Chondrocyte (in vitro differentiated cells): ENCODE measurements around the gene EREG. TPM values are rescaled to one million over a fixed set of nuclear protein-coding genes. Genes with fewer than 3 reads are reported as not detected.
"Not testable (repeated sequence)": the region's sequence is repeated elsewhere in the genome, so short reads cannot be mapped to it uniquely, and the experiment has no call there.

Experiments used
- DNase-seq: peaks from one replicate; pipeline ENCODE4 v3.0.0; 2021; ENCODE audit warnings: mixed read lengths, low spot score
- H3K27ac Mint-ChIP-seq: one replicate; pipeline ENCODE4 v1.8.0; 2021; ENCODE audit warnings: mild to moderate bottlenecking, moderate library complexity, mixed read lengths; ENCODE audit not compliant: unreplicated experiment
- H3K27me3 Mint-ChIP-seq: 2 replicates; pipeline ENCODE4 v1.8.0; 2021; ENCODE audit warnings: low read depth, mixed read lengths
- H3K36me3 Mint-ChIP-seq: 2 replicates; pipeline ENCODE4 v1.8.0; 2021; ENCODE audit warnings: low read depth, mixed read lengths
- H3K4me1 Mint-ChIP-seq: 2 replicates; pipeline ENCODE4 v1.8.0; 2021; ENCODE audit warnings: low read depth, mild to moderate bottlenecking, mixed read lengths
- H3K4me3 Mint-ChIP-seq: one replicate; pipeline ENCODE4 v1.8.0; 2021; ENCODE audit warnings: mild to moderate bottlenecking, moderate library complexity, mixed read lengths; ENCODE audit not compliant: unreplicated experiment
- H3K9me3 Mint-ChIP-seq: 2 replicates; pipeline ENCODE4 v1.8.0; 2021; ENCODE audit warnings: low read depth, mixed read lengths
- total RNA-seq: library from RNA; stranded (reverse); gene quantifications from 3 replicates; pipeline ENCODE4 v1.2.1, GENCODE V29; 2021
- TF ChIP-seq, protein P1 (sequence below): fragments of 200-600 bp; sonication (generic); IDR thresholded peaks from 2 replicates; pipeline ENCODE4 v1.5.0; 2021; ENCODE audit warnings: antibody characterized with exemption, mild to moderate bottlenecking, moderate library complexity

Gene EREG
- total RNA-seq, 1 donor from 2014 or later: not detected

DNA sequence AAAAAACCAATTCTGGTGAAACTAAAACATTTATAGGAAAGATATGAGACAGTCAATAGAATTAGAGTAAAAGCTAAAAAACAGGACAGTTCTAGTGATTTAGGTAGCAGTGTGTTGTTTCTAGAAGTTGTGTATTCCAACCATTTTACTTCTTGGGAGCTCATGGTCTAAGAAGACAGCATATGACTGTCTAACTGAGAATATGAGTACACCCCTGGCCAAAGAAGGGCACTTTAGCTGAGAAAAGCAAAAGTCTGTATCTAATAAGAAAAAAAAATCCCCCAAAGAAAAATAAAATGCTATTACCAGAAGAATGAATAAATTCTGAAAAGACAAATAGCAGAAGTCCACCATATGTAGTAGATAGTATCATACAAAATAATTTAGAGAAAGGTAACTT, 26.4 kb downstream of the EREG start:
- H3K36me3 Mint-ChIP-seq: no peaks in the 10 kb centered on the region
- H3K4me1 Mint-ChIP-seq: no peaks in the 10 kb centered on the region
- H3K27me3 Mint-ChIP-seq: peaks cover 12% of the 10 kb centered on the region
- TF ChIP-seq, protein P1, sequence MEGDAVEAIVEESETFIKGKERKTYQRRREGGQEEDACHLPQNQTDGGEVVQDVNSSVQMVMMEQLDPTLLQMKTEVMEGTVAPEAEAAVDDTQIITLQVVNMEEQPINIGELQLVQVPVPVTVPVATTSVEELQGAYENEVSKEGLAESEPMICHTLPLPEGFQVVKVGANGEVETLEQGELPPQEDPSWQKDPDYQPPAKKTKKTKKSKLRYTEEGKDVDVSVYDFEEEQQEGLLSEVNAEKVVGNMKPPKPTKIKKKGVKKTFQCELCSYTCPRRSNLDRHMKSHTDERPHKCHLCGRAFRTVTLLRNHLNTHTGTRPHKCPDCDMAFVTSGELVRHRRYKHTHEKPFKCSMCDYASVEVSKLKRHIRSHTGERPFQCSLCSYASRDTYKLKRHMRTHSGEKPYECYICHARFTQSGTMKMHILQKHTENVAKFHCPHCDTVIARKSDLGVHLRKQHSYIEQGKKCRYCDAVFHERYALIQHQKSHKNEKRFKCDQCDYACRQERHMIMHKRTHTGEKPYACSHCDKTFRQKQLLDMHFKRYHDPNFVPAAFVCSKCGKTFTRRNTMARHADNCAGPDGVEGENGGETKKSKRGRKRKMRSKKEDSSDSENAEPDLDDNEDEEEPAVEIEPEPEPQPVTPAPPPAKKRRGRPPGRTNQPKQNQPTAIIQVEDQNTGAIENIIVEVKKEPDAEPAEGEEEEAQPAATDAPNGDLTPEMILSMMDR: no peak
- DNase-seq: no peak
- no peaks in the 10 kb centered on the region for H3K9me3 Mint-ChIP-seq
- H3K27ac Mint-ChIP-seq: no peak overlapping the region
- H3K4me3 Mint-ChIP-seq: no peak overlapping the region

DNA sequence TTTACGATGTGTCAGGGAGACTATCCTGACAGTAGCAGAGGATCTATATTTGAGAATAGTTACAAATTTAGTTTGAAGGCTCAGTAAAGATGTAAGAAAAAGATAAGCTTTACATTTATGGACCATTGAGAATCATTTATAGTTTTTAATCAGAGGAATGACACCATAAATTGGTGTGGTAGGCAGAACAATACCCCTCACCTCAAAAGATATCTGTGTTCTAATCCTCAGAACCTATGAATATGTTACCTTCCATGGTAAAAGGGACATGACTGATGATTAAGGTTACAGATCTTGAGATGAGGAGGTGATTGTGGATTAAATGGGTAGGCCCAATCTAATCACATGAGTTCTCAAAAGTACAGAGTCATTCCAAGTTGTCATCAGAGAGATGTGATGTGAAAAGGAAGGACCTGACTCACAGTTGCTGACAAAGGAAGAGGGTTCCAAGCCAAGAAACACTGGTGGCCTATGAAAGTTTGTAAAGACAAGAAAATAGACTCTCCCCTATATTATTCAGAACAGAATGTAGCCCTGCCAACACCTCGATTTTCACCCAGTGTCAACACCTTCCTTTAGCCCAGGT, 27.0 kb downstream of the EREG start:
- Mint-ChIP-seq H3K27me3 (peaks cover 12% of the 10 kb centered on the region), H3K36me3 (no peaks in the 10 kb centered on the region), H3K4me3 (no peak overlapping the region), H3K27ac (no peak overlapping the region), H3K9me3 (no peaks in the 10 kb centered on the region), H3K4me1 (no peaks in the 10 kb centered on the region)
- TF ChIP-seq, protein P1: no peak
- no peak for DNase-seq

DNA sequence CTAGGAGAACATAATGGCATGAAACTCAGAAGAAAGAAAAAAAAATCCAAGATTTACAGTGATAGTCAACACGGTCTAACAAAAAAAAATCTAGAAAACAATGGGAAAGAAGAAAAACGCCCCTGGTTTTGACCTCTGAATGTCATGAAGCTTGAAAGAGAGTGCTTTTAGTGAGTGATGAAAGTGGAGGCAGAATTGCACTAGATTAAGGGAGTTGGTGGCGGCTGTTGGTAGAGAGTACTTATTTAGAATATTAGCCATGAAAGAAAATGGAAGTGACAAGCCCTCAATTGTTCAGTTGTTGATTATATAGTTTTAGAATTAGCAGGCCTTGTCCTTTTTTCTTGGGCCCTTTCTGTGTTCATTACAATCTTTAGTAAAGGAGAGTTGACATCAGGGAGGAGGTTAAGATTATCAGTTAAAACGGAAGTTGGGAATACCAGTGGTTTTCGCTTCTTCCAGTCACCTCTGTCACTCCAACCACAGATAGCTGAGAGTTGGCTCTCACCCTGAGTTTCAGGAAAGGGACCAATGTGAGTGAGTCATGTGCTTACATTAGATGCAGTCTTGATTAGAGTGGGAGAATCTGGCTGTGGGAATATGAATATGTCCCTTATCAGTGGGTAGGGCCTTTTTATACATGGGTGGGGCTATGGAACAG, 29.7 kb downstream of the EREG start:
- no peaks in the 10 kb centered on the region for H3K36me3 Mint-ChIP-seq
- no peak overlapping the region for H3K4me3 Mint-ChIP-seq
- H3K27me3 Mint-ChIP-seq: peaks cover 9% of the 10 kb centered on the region
- no peak overlapping the region for H3K27ac Mint-ChIP-seq
- peaks cover under 1% of the 10 kb centered on the region for H3K4me1 Mint-ChIP-seq
- H3K9me3 Mint-ChIP-seq: no peaks in the 10 kb centered on the region
- no peak for DNase-seq
- TF ChIP-seq, protein P1: no peak

DNA sequence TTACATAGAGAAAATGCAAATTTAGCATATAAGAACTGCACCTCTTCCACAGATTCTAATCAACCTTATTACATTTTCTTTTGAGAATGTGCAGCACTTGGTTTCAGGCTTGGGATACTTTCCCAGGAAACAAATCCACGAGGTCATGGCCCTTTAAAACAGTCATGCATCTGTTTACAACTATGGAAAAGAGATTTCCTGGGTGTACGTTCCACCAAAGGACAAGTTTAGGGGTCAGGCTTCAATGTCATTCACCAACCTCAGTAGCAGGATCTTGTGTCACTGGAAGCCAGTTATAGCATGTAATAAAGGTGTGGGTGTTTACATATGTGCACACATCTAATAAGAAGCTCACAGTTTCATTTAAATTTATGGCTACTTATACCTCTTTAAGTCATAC, 30.7 kb downstream of the EREG start:
- peaks cover 2% of the 10 kb centered on the region for H3K27me3 Mint-ChIP-seq

GRCh38 chr4:74397748-74398426, 32.9 kb downstream of the EREG start:
- Mint-ChIP-seq H3K27ac (no peak overlapping the region), H3K27me3 (peaks cover 3% of the 10 kb centered on the region), H3K36me3 (no peaks in the 10 kb centered on the region), H3K9me3 (no peaks in the 10 kb centered on the region), H3K4me1 (peaks cover 8% of the 10 kb centered on the region), H3K4me3 (no peak overlapping the region)
- TF ChIP-seq, protein P1: no peak
- no peak for DNase-seq

More for the DNA sequence above, 30.7 kb downstream of the EREG start:
- no peaks in the 10 kb centered on the region for H3K9me3 Mint-ChIP-seq
- TF ChIP-seq, protein P1: no peak
- no peak overlapping the region for H3K4me3 Mint-ChIP-seq
- DNase-seq: no peak
- H3K27ac Mint-ChIP-seq: no peak overlapping the region
- no peaks in the 10 kb centered on the region for H3K36me3 Mint-ChIP-seq
- H3K4me1 Mint-ChIP-seq: peaks cover 8% of the 10 kb centered on the region

DNA sequence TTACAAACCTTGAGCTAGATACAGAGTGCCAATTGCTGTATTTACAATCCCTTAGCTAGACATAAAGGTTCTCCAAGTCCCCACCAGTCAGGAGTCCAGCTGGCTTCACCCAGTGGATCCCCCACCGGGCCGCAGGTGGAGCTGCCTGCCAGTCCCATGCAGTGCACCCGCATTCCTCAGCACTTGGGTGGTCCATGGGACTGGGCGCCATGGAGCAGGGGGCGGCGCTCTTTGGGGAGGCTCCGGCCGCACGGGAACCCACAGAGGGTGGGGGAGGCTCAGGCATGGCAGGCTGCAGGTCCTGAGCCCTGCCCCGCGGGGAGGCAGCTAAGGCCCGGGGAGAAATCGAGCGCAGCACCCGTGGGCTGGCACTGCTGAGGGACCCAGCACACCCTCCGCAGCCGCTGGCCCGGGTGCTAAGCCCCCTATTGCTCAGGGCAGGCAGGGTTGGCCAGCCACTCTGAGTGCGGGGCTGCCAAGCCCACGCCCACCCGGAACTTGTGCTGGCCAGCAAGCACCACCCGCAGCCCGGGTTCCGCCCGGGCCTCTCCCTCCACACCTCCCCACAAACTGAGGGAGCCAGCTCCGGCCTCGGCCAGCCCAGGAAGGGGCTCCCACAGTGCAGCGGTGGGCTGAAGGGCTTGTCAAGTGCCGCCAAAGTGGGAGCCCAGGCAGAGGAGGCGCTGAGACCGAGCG, 34.1 kb downstream of the EREG start:
- not testable (repeated sequence) for H3K36me3 Mint-ChIP-seq, DNase-seq, H3K4me1 Mint-ChIP-seq, H3K9me3 Mint-ChIP-seq, H3K4me3 Mint-ChIP-seq, H3K27me3 Mint-ChIP-seq, H3K27ac Mint-ChIP-seq
